ENCODE data around the gene FBXO31. TPM values are rescaled to one million over a fixed set of nuclear protein-coding genes. Genes with fewer than 3 reads are reported as not detected.

Gene FBXO31
- polyA plus RNA-seq, 1 donor from 2014 or later = 20.6 TPM

GRCh38 chr16:87331241-87331801 is 52.3 kb downstream of the FBXO31 start:
- Histone ChIP-seq H3K9me2 (ENCODE audit: insufficient read depth, low read length) (no peaks in the 10 kb centered on the region), H3K36me3 (ENCODE audit: insufficient read depth, low read length) (no peaks in the 10 kb centered on the region), H3K27me3 (ENCODE audit: insufficient read depth, low read depth, low read length) (no peaks in the 10 kb centered on the region), H3K27ac (ENCODE audit: low read length) (no peak overlapping the region), H3K4me3 (ENCODE audit: low read length) (no peak overlapping the region), H3F3A (ENCODE audit: insufficient read depth, low read length, poor library complexity, severe bottlenecking) (no peaks in the 10 kb centered on the region), H2AFZ (ENCODE audit: low read depth, low read length) (no peak overlapping the region), H4K20me1 (ENCODE audit: insufficient read depth) (no peaks in the 10 kb centered on the region), H3K79me2 (replicated peaks; ENCODE audit: insufficient read depth, low read length) (no peaks in the 10 kb centered on the region), H3K4me2 (ENCODE audit: low read length) (no peak overlapping the region), H3K9ac (ENCODE audit: low read length) (no peak overlapping the region), H3K9me3 (ENCODE audit: low read length) (no peaks in the 10 kb centered on the region)
- TF ChIP-seq POLR2AphosphoS5 (IDR thresholded peaks at IDR 0.05) (no peak), SMC3 (conservative IDR thresholded peaks at IDR 0.05; ENCODE audit: poor library complexity) (no peak), EP300 (conservative IDR thresholded peaks at IDR 0.05; ENCODE audit: poor library complexity, severe bottlenecking) (no peak), REST (IDR thresholded peaks at IDR 0.05; ENCODE audit: borderline replicate concordance) (no peak), CTCF (IDR thresholded peaks at IDR 0.05; ENCODE audit: poor library complexity, severe bottlenecking) (no peak), TAF1 (IDR thresholded peaks at IDR 0.05; ENCODE audit: low read depth) (no peak), MXI1 (conservative IDR thresholded peaks at IDR 0.05; ENCODE audit: poor library complexity, severe bottlenecking) (no peak), EZH2 (IDR thresholded peaks at IDR 0.05; ENCODE audit: borderline replicate concordance, insufficient read depth, low read length, poor library complexity, severe bottlenecking) (no peak), RAD21 (conservative IDR thresholded peaks at IDR 0.05) (no peak)

GRCh38 chr16:87330646-87331045 is 52.9 kb downstream of the FBXO31 start:
- Histone ChIP-seq H4K20me1 (ENCODE audit: insufficient read depth) (no peaks in the 10 kb centered on the region), H3K4me2 (ENCODE audit: low read length) (no peak overlapping the region), H3K9me2 (ENCODE audit: insufficient read depth, low read length) (no peaks in the 10 kb centered on the region), H3F3A (ENCODE audit: insufficient read depth, low read length, poor library complexity, severe bottlenecking) (no peaks in the 10 kb centered on the region), H3K9me3 (ENCODE audit: low read length) (no peaks in the 10 kb centered on the region), H3K27ac (ENCODE audit: low read length) (no peak overlapping the region), H3K36me3 (ENCODE audit: insufficient read depth, low read length) (no peaks in the 10 kb centered on the region), H2AFZ (ENCODE audit: low read depth, low read length) (no peak overlapping the region), H3K79me2 (replicated peaks; ENCODE audit: insufficient read depth, low read length) (no peaks in the 10 kb centered on the region), H3K9ac (ENCODE audit: low read length) (no peak overlapping the region), H3K4me3 (ENCODE audit: low read length) (no peak overlapping the region), H3K27me3 (ENCODE audit: insufficient read depth, low read depth, low read length) (no peaks in the 10 kb centered on the region)
- no peak for TF ChIP-seq REST (IDR thresholded peaks at IDR 0.05; ENCODE audit: borderline replicate concordance)
- TF ChIP-seq MXI1 (conservative IDR thresholded peaks at IDR 0.05; ENCODE audit: poor library complexity, severe bottlenecking) = no peak
